Lower leg skin (tissue), 3 donors: ENCODE data around the gene KIF26B.

Experiments
- CTCF ChIP-seq, 3 donors: fragments of 450-650 bp; IDR thresholded peaks; one replicate each; pipeline ENCODE4 v1.5.1; 2016; ENCODE audit warnings: antibody characterized with exemption in 3 of 3, mild to moderate bottlenecking in 3 of 3, moderate library complexity in 2 of 3
- POLR2A ChIP-seq, 2 donors: fragments of 450-650 bp; IDR thresholded peaks; one replicate each; pipeline ENCODE4 v1.6.1; 2016 to 2017; ENCODE audit warnings: antibody characterized with exemption in 2 of 2, mild to moderate bottlenecking in 1 of 2, moderate library complexity in 1 of 2

GRCh38 chr1:245169376-245169775 lies 14.6 kb downstream of the KIF26B start:
- TF ChIP-seq CTCF (IDR thresholded peaks at IDR 0.05) (no peak), POLR2A (IDR thresholded peaks at IDR 0.05) (no peak)
